ENCODE results near the gene THNSL1.

DNA sequence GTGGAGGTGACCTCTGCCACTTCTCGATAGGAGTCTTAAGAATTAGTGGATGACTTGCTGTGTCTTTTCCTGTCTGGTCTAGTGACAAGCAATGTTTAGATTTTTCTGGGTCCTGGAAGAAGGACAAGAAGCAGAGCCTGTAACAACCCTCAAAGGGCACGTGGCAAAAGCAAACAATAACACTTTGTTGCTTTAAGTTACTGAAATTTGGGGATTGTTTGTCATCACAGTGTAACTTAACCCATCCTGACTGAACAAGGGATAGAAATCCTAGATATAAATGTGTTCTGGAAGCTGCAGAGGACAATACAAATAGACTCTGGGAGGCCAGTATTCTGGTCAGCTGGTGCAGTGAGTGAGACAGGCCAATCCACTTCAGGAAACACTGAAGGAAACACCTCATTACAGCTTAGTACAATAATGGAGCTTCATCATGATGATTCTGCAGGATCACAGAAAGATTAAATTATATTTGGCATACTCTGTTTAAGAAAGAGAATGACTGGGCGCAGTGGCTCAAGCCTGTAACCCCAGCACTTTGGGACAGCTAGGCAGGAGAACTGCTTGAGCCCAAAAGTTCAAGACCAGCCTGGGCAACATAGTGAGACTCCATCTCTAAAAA, 23.8 kb upstream of the THNSL1 start:
- TF ChIP-seq POLR2AphosphoS5 (IDR thresholded peaks at IDR 0.05; ENCODE audit: low read depth, low read length) (no peak), FOSL2 (IDR thresholded peaks at IDR 0.05; ENCODE audit: borderline replicate concordance, low read depth) (no peak), CHD2 (IDR thresholded peaks at IDR 0.05; ENCODE audit: low read length, partially characterized antibody) (no peak), YY1 (IDR thresholded peaks at IDR 0.05; ENCODE audit: low read depth) (no peak)
- TF ChIP-seq, protein P1, sequence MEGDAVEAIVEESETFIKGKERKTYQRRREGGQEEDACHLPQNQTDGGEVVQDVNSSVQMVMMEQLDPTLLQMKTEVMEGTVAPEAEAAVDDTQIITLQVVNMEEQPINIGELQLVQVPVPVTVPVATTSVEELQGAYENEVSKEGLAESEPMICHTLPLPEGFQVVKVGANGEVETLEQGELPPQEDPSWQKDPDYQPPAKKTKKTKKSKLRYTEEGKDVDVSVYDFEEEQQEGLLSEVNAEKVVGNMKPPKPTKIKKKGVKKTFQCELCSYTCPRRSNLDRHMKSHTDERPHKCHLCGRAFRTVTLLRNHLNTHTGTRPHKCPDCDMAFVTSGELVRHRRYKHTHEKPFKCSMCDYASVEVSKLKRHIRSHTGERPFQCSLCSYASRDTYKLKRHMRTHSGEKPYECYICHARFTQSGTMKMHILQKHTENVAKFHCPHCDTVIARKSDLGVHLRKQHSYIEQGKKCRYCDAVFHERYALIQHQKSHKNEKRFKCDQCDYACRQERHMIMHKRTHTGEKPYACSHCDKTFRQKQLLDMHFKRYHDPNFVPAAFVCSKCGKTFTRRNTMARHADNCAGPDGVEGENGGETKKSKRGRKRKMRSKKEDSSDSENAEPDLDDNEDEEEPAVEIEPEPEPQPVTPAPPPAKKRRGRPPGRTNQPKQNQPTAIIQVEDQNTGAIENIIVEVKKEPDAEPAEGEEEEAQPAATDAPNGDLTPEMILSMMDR (IDR thresholded peaks at IDR 0.05) = no peak
- TF ChIP-seq, protein P2, sequence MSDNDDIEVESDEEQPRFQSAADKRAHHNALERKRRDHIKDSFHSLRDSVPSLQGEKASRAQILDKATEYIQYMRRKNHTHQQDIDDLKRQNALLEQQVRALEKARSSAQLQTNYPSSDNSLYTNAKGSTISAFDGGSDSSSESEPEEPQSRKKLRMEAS (IDR thresholded peaks at IDR 0.05; ENCODE audit: low read depth) = no peak
- TF ChIP-seq, protein P3, sequence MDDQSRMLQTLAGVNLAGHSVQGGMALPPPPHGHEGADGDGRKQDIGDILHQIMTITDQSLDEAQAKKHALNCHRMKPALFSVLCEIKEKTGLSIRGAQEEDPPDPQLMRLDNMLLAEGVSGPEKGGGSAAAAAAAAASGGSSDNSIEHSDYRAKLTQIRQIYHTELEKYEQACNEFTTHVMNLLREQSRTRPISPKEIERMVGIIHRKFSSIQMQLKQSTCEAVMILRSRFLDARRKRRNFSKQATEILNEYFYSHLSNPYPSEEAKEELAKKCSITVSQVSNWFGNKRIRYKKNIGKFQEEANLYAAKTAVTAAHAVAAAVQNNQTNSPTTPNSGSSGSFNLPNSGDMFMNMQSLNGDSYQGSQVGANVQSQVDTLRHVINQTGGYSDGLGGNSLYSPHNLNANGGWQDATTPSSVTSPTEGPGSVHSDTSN (IDR thresholded peaks at IDR 0.05) = no peak

All from SK-N-SH (cell line).